DND-41 (cell line): Measurements from ENCODE around the gene MAPK8IP1.

Source experiments
- EZH2 ChIP-seq: IDR thresholded peaks from 3 replicates; pipeline ENCODE4 v1.6.1; 2012; ENCODE audit warnings: borderline replicate concordance, low read depth, mild to moderate bottlenecking, moderate library complexity, low read length, inconsistent platforms; ENCODE audit not compliant: severe bottlenecking
- TF ChIP-seq, protein P1 (sequence below): IDR thresholded peaks from 2 replicates; pipeline ENCODE4 v1.5.1; 2012; ENCODE audit warnings: borderline replicate concordance, low read length, moderate library complexity, mild to moderate bottlenecking; ENCODE audit not compliant: poor library complexity, severe bottlenecking; ENCODE audit errors: extremely low read depth

DNA sequence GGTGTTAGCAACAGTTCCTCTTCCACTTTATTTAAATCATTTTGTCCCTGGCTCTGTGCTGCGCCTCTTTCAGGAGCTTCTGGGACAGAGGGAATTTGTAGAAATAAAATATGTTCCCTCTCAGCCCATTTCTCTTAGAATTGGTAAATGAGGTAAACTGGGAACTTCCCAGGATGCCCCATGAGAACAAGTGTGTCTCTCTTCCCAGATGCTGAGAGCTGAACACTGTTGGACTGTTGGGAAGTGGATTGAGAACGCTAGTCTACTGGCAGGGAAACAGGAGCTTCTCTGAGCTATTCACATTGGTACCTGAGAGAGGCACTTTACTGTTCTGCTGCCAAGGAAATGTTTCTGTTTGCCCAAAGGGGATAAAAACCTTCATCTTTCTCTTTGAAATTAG, 34.2 kb upstream of the MAPK8IP1 start:
- TF ChIP-seq, protein P1, sequence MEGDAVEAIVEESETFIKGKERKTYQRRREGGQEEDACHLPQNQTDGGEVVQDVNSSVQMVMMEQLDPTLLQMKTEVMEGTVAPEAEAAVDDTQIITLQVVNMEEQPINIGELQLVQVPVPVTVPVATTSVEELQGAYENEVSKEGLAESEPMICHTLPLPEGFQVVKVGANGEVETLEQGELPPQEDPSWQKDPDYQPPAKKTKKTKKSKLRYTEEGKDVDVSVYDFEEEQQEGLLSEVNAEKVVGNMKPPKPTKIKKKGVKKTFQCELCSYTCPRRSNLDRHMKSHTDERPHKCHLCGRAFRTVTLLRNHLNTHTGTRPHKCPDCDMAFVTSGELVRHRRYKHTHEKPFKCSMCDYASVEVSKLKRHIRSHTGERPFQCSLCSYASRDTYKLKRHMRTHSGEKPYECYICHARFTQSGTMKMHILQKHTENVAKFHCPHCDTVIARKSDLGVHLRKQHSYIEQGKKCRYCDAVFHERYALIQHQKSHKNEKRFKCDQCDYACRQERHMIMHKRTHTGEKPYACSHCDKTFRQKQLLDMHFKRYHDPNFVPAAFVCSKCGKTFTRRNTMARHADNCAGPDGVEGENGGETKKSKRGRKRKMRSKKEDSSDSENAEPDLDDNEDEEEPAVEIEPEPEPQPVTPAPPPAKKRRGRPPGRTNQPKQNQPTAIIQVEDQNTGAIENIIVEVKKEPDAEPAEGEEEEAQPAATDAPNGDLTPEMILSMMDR = no peak
- no peak for TF ChIP-seq EZH2
